OCI-LY7 (cell line): Measurements from ENCODE around the gene PDZD2. TPM values are rescaled to one million over a fixed set of nuclear protein-coding genes. Genes with fewer than 3 reads are reported as not detected.

Source experiments
- BruUV-seq: library from RNA; stranded (reverse); fragments of 400-500 nt; replicated peaks from 2 replicates; lab custom pipeline; 2021; lab: Mats Ljungman, UMichigan
- CTCF ChIA-PET: fragments of 300-600 bp; sonication (Branson Sonifier 250); formaldehyde crosslinking; loops from one replicate; lab custom pipeline; 2022; ENCODE audit warnings: antibody characterized with exemption; ENCODE audit not compliant: unreplicated experiment; lab: Charles Lee
- POLR2A ChIA-PET: fragments of 300-600 bp; sonication (Branson Sonifier 250); formaldehyde crosslinking; loops from one replicate; lab custom pipeline; 2022; ENCODE audit warnings: antibody characterized with exemption; lab: Charles Lee
- DNase-seq: peaks from one replicate; pipeline ENCODE4 v3.0.0-alpha.2; 2015; ENCODE audit warnings: low spot score
- H2AFZ ChIP-seq: fragments of 200-600 bp; sonication (generic), shearing (Covaris generic); 2 replicates; pipeline ENCODE4 v1.6.1; 2014; ENCODE audit warnings: mild to moderate bottlenecking, antibody characterized with exemption, low read length, moderate library complexity
- H3K27ac ChIP-seq: fragments of 200-600 bp; sonication (generic); 2 replicates; pipeline ENCODE4 v1.5.1; 2014; ENCODE audit warnings: mixed run types, low read depth, mild to moderate bottlenecking, moderate library complexity, low read length, inconsistent platforms; ENCODE audit not compliant: poor library complexity, severe bottlenecking
- H3K36me3 ChIP-seq: fragments of 200-600 bp; sonication (generic); 2 replicates; pipeline ENCODE4 v1.6.1; 2014; ENCODE audit warnings: mild to moderate bottlenecking, antibody characterized with exemption, low read length, moderate library complexity, mixed read lengths; ENCODE audit not compliant: insufficient read depth
- H3K4me1 ChIP-seq: fragments of 200-600 bp; sonication (generic); 2 replicates; pipeline ENCODE4 v1.5.1; 2014; ENCODE audit warnings: mild to moderate bottlenecking, low read length; ENCODE audit not compliant: insufficient read depth, poor library complexity, severe bottlenecking
- H3K4me2 ChIP-seq: fragments of 200-600 bp; sonication (generic); 2 replicates; pipeline ENCODE4 v1.6.1; 2014; ENCODE audit warnings: mild to moderate bottlenecking, low read length
- H3K4me3 ChIP-seq: fragments of 200-600 bp; sonication (generic); 2 replicates; pipeline ENCODE4 v1.5.1; 2014; ENCODE audit warnings: mild to moderate bottlenecking, low read depth, low read length; ENCODE audit not compliant: poor library complexity, severe bottlenecking
- H3K79me2 ChIP-seq: fragments of 200-600 bp; sonication (generic); 2 replicates; pipeline ENCODE4 v1.6.1; 2016; ENCODE audit warnings: low read depth, mild to moderate bottlenecking, low read length, moderate library complexity, mixed read lengths; ENCODE audit not compliant: insufficient read depth
- H3K9me2 ChIP-seq: fragments of 200-600 bp; sonication (generic); 2 replicates; pipeline ENCODE4 v1.6.1; 2016; ENCODE audit warnings: mild to moderate bottlenecking, low read length, mixed read lengths; ENCODE audit not compliant: insufficient read depth
- H3K9me3 ChIP-seq: fragments of 200-600 bp; sonication (generic); 2 replicates; pipeline ENCODE4 v1.6.1; 2014; ENCODE audit warnings: mild to moderate bottlenecking, mixed run types, low read length, mixed read lengths
- H4K20me1 ChIP-seq: fragments of 200-600 bp; sonication (generic); 2 replicates; pipeline ENCODE4 v1.6.1; 2014; ENCODE audit warnings: mild to moderate bottlenecking, antibody characterized with exemption, low read length, moderate library complexity, mixed read lengths; ENCODE audit not compliant: insufficient read depth
- EZH2phosphoT487 ChIP-seq: fragments of 200-600 bp; sonication (generic); IDR thresholded peaks from 2 replicates; pipeline ENCODE4 v1.6.1; 2018; ENCODE audit warnings: low read depth, borderline replicate concordance, mild to moderate bottlenecking, mixed run types, antibody characterized with exemption, low read length, moderate library complexity, mixed read lengths
- intact Hi-C: fragments of 100-400 bp; cut with micrococcal nuclease; formaldehyde crosslinking; loops from one replicate; pipeline ENCODE4 v1.10.0; 2022; ENCODE audit not compliant: unreplicated experiment
- total RNA-seq, 2 experiments: library from RNA; depleted of rRNA in 1 of 2; stranded (reverse); fragments of >200 nt in 1 of 2; shearing (Covaris generic) in 1 of 2; gene quantifications; 2 replicates each; pipeline ENCODE4 v1.2.3, GENCODE V29; 2014 to 2022
- TF ChIP-seq, protein P1 (sequence below): fragments of 200-600 bp; sonication (generic); conservative IDR thresholded peaks from 2 replicates; pipeline ENCODE4 v1.5.1; 2014; ENCODE audit warnings: mild to moderate bottlenecking, antibody characterized with exemption, low read length, moderate library complexity, mixed read lengths

Gene PDZD2
- total RNA-seq, 2 experiments from 2014 or later: 8.6 to 10.6 TPM

DNA sequence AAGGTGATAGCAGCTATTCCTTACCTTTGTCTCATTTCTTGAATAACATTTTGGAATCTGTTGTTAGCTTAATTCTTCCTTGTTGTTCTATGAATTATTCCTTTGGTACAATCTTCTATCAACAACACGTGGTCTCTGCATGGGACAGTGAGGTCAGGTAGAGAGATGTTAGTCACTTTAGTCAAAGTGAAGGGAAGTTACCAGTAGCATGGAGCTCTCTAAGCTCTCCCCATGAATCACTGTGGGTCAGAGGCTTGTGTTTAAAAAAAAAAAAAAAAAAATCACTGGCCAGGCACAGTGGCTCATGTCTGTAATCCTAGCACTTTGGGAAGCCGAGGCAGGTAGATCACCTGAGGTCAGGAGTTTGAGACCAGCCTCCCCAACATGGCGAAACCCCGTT, 419.2 kb downstream of the PDZD2 start:
- POLR2A ChIA-PET: interaction anchor here (0.6 to 1.3 kb wide), 5 partner anchors 11 to 568 kb away, joined by 3 to 4 read pairs (median 3); no protein-coding TSS in a partner anchor
- no TSS peak for BruUV-seq
- H4K20me1 ChIP-seq: no peaks in the 10 kb centered on the region
- H3K4me2 ChIP-seq: no peak overlapping the region
- CTCF ChIA-PET: no interaction called here
- DNase-seq: no peak
- H3K9me3 ChIP-seq: no peaks in the 10 kb centered on the region
- no peak overlapping the region for H3K27ac ChIP-seq
- TF ChIP-seq EZH2phosphoT487: no peak
- TF ChIP-seq, protein P1, sequence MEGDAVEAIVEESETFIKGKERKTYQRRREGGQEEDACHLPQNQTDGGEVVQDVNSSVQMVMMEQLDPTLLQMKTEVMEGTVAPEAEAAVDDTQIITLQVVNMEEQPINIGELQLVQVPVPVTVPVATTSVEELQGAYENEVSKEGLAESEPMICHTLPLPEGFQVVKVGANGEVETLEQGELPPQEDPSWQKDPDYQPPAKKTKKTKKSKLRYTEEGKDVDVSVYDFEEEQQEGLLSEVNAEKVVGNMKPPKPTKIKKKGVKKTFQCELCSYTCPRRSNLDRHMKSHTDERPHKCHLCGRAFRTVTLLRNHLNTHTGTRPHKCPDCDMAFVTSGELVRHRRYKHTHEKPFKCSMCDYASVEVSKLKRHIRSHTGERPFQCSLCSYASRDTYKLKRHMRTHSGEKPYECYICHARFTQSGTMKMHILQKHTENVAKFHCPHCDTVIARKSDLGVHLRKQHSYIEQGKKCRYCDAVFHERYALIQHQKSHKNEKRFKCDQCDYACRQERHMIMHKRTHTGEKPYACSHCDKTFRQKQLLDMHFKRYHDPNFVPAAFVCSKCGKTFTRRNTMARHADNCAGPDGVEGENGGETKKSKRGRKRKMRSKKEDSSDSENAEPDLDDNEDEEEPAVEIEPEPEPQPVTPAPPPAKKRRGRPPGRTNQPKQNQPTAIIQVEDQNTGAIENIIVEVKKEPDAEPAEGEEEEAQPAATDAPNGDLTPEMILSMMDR: no peak
- no peak overlapping the region for H2AFZ ChIP-seq
- H3K79me2 ChIP-seq: no peaks in the 10 kb centered on the region
- no peaks in the 10 kb centered on the region for H3K9me2 ChIP-seq
- no peaks in the 10 kb centered on the region for H3K4me1 ChIP-seq
- no peak overlapping the region for H3K4me3 ChIP-seq
- intact Hi-C loops: no loop called here
- peaks cover 27% of the 10 kb centered on the region for H3K36me3 ChIP-seq

DNA sequence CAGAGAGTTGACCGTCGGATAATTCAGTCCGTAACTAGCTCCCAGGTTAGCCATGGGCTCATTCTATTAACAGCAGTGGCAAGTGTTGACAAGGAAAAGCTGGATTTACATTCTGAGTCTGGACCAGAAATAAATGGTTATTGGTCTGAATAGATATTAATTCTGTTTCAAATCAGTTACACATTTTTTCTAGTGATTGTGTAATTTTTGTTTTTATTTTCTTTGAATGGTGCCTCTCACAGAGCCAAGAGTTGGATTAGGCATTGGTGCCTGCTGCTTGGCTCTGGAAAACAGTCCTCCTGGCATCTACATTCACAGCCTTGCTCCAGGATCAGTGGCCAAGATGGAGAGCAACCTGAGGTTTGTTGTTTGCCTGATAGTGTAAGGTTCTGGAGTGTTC, 420.1 kb downstream of the PDZD2 start:
- no peak overlapping the region for H3K4me3 ChIP-seq
- ChIA-PET POLR2A (interaction anchor here (0.6 to 1.3 kb wide), 4 partner anchors 11 to 400 kb away, joined by 3 to 4 read pairs (median 3); no protein-coding TSS in a partner anchor), CTCF (no interaction called here)
- no peaks in the 10 kb centered on the region for H4K20me1 ChIP-seq
- H3K9me3 ChIP-seq: no peaks in the 10 kb centered on the region
- no peak for TF ChIP-seq EZH2phosphoT487
- TF ChIP-seq, protein P1: no peak
- H3K79me2 ChIP-seq: no peaks in the 10 kb centered on the region
- intact Hi-C loops: no loop called here
- no peak overlapping the region for H3K27ac ChIP-seq
- DNase-seq: no peak
- H3K9me2 ChIP-seq: no peaks in the 10 kb centered on the region
- H2AFZ ChIP-seq: no peak overlapping the region
- H3K4me1 ChIP-seq: no peaks in the 10 kb centered on the region
- H3K36me3 ChIP-seq: peaks cover 24% of the 10 kb centered on the region
- no TSS peak for BruUV-seq
- no peak overlapping the region for H3K4me2 ChIP-seq

DNA sequence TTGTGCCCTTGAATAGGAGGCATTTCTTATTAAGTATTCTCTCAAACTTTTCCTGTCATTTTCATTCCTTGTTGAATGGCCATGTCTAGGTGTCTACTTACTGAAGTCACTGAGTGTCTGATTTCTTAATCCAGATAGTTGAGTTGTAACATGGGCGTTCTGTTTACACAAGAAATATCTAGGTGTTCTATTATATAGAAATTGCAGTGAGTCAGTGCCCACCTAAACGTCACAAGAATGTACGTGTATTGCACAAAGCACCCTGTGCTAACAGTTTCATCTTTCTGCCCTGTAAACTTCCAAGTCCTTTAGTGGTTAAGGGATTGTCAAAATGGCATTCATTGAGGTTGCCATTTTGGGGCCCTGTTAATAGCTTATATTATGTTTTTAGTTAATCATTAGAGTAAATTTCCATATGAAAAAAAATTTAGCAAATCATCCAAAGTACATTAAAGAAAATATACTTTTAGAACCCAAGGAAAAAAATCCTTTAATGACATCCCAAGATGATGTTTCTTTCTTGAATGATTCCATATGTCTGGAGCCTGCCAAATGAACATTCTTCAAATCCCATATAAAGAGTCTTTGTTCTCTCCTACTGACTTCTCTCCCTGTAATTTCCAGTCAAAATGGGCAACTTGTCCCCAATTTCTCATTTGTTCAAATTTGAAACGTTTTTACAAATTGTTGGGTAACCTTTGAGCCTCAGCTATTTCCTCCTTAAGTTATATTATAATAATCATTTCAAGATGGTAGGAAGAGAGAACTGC, 421.0 kb downstream of the PDZD2 start:
- Histone ChIP-seq H3K4me3 (no peak overlapping the region), H3K9me3 (no peaks in the 10 kb centered on the region), H3K4me1 (no peaks in the 10 kb centered on the region), H2AFZ (no peak overlapping the region), H3K27ac (no peak overlapping the region), H3K9me2 (no peaks in the 10 kb centered on the region), H3K79me2 (no peaks in the 10 kb centered on the region), H3K36me3 (peaks cover 24% of the 10 kb centered on the region), H3K4me2 (no peak overlapping the region), H4K20me1 (no peaks in the 10 kb centered on the region)
- ChIA-PET CTCF (no interaction called here), POLR2A (interaction anchor here (0.5 to 0.9 kb wide), 2 partner anchors 12 to 345 kb away, joined by 3 to 4 read pairs; no protein-coding TSS in a partner anchor)
- intact Hi-C loops: no loop called here
- no TSS peak for BruUV-seq
- DNase-seq: no peak
- TF ChIP-seq, protein P1: no peak
- TF ChIP-seq EZH2phosphoT487: no peak
